Activated CD8-positive, alpha-beta memory T cell treated with anti-CD3 and anti-CD28 coated beads for 4 hours (primary cell): ENCODE measurements around the gene ZNF320.
"Not testable (repeated sequence)": the region's sequence is repeated elsewhere in the genome, so short reads cannot be mapped to it uniquely, and the experiment has no call there.

Source experiments
- DNase-seq, 2 donors: peaks; one replicate each; pipeline ENCODE4 v3.0.0-alpha.2; 2020; ENCODE audit warnings: low read depth in 2 of 2

The ZNF320 gene

DNA sequence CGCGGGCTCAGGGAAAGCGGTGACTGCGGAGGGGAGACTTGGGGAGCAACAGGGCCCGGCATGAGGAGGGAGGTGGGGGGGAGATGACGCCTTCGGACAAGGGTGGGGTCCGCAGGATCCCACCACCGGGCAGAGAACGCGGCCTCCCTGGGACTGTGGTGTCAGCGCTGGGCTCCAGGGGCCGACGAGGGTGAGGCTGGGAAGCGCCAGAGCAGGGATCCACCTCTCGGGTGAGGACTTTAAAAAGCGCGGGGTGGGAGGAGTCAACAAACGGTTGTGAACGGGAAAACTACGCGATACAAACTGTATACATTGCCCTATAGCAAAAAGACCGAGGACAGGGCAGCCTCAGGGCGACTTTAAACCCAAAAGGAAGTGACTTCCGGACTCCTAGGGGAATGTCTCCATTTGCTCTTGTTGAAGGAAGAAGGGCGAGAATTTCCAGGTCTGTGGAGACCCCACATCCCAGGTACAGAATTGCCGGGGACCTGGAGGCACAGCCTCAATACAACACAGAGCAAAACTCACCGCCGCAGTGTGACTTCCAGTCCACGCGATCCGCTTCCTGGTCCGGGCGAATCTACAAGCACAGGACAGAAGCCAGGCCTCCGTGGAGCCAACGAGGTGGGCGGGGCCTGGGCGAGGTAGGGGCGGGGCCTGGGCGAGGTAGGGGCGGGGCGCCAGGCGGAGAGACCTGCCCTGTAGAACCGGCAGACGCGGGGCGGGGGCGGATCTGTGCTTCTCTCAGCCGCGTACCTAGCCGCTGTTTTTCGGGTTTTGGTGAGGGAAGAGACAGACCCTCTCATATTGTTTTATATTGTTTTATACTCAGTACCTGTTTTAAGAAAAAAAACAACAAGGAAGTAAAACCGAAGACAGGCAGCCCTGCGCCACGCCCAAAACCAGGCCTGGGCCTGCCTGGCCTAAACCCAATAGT, 25.7 kb upstream of the ZNF320 start, which contains the start of gene ZNF888:
Gene ZNF888 (minus strand): TSS at position 588 of the 937 bp plus-strand sequence. CDS start 5,555 bp downstream, outside the sequence.
- DNase-seq, result peak; percentile 68 to 78

DNA sequence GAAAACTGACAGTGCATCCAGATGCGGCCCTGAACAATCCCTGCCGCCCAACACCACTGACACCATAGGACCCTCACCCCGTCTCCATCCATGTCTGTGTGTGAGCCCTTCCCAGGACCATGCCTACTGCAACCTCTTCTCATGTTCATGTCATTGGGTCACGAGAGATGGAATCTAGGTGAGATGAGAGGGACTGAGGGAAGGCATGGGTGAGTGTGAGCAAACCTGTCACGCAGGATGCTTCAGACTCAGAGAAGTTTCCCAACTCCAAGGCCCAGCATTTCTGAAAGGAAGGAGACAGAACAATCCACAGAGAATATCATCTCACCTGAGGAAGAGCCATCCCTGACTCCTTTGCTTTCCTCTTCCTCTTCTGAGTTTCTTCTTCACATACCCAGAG, 20.1 kb upstream of the ZNF320 start:
- no peak for DNase-seq

DNA sequence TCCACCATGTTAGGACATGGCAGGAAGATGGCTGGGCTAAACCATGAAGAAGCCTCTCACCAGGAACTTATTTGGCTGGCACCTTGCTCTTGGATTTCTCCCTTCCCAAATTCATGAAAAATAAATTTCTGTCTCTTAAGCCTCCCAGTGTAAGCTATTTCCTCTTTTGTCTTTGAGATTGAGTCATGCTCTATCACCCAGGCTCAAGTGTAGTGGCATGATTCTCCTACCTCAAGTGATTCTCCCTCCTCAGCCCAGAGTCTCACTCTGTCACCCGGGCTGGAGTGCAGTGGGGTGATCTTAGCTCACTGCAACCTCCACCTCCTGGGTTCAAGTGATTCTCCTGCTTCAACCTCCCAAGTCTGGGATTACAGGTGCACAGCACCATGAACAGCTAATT, 13.2 kb upstream of the ZNF320 start:
- DNase-seq, result no peak

DNA sequence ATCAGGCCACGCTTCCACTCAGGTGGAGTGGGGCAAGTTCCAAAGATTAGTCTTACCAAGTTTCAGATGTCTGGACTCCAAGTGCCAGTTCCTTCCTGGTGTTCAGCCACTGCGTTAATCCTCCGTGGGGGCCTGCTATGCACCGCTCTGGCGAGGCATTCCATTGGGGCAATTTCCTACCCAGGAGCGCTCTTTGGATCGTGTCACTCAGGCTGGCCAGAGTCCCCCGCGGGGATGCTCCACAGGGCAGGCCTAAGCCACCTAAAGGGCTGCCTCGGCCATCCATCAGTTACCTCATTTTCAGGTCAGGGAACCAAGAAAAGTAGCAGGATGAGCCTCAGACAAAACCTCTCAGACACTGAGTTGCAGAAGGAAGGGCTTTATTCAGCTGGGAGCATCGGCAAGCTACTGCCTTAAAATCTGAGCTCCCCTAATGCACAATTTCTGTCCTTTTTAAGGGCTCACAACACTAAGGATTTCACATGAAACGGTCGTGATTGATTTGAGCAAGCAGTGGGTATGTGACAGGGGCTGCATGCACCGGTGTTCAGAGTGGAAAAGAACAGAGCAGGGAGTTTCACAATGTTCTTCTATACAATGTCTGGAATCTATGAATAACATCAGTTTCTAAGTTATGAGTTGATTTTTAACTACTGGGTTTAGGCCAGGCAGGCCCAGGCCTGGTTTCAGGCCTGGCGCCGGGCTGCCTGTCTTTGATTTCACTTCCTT, 6.8 kb upstream of the ZNF320 start:
- DNase-seq, result not testable (repeated sequence)

DNA sequence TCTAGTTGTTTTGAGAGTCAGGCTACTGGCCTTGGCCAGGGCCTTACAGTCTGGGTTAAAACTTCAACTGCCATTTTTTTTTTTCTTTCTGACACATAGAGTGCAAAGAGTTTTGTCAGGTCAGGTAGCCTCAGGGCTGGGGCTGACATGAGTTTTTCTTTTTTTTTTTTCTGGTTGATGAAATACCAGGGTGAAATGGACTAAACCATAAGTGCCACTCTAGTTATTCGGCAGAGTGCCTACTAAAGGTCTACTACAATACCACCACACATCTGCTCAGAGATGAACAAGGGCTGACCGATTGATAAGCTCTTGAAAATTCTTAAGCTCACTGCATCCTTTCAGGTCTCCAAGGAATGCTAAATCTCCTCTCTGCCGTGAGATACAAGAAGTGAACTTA, 4.4 kb upstream of the ZNF320 start:
- DNase-seq, result no peak

GRCh38 chr19:52898596-52898995, 1.2 kb upstream of the ZNF320 start:
- not testable (repeated sequence) for DNase-seq

DNA sequence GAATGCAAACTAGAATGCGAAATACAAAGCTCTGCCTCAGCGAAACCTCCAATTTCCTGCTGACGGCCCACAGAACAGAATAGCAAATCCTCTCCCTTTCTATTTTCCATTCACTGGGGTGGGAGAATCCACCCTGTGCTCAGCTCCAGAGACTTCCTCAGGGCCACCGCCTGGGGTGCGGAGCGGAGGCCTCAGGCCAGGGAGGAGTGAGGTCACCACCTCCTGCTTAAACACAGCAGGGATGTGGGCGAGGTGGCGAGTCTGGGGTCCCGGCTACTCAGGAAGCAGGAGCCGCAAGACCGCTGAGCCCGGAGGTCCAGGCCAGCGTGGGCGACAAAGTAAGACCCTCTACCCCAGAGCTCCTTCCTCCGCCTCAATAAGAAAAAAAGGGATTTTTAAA, 666 bp upstream of the ZNF320 start:
- DNase-seq, result no peak

- no peak for DNase-seq
Observed at GRCh38 chr19:52896431-52897137, 851 bp downstream of the ZNF320 start.

DNA sequence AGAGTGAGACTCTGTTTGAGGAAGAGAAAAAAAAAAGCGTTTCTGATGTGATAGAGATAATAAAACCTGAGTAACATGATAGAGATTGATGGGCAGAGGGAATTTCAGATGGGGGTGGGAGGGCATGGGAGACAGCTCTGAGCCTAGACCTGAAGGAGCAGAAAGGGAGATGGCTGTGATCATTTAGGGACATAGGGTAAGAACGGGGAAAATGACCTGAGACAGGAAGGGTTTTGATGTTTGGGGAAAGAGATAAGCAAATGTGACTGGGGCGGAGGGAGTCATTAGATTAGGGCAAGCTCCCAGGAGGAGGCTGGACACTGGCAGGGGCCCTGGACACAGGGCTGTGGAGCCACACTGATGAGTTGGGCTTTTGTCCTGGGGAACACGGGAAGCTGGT, 6.1 kb downstream of the ZNF320 start:
- DNase-seq, result no peak

- DNase-seq, result no peak
Observed at GRCh38 chr19:52889931-52890330, 7.5 kb downstream of the ZNF320 start.

DNA sequence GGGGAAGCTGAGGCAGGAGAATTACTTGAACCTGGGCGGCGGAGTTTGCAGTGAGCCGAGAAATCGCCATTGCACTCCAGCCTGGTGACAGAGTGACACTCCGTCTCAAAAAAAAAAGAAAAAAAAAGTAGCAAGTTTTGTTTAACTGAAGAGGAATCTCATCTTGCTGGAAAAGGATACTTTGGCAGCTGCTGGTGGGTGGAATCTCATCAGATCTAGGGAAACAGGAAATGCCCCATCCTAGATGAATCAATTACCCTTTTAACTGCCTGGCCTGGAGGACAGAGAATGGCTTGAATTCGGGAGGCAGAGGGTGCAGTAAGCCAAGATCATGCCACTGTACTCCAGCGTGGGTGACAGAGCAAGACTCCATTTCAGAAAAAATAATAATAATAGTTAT, 8.4 kb downstream of the ZNF320 start:
- no peak for DNase-seq

DNA sequence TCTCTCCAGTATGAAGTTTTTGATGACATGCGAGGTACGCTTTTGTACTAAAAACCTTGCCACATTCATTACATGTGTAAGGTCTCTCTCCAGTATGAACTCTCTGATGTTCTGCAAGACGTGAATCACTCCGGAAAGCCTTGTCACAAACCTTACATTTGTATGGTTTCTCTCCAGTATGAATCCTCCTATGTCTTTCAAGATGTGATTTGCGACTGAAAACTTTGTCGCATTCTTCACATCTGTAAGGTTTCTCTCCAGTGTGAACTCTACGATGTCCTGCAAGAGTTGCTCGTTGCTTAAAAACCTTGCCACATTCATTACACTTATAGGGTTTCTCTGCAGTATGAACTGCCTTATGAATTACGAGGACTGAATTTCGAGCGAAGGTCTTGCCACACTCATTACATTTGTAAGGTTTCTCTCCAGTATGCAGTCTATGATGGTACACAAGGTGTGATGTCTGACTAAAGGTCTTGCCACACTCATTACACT, 16.5 kb downstream of the ZNF320 start:
- DNase-seq, result no peak

- not testable (repeated sequence) for DNase-seq
Observed at GRCh38 chr19:52872996-52873395, 24.4 kb downstream of the ZNF320 start.

- DNase-seq, result no peak
Observed at GRCh38 chr19:52871466-52871865, 26.0 kb downstream of the ZNF320 start.

DNA sequence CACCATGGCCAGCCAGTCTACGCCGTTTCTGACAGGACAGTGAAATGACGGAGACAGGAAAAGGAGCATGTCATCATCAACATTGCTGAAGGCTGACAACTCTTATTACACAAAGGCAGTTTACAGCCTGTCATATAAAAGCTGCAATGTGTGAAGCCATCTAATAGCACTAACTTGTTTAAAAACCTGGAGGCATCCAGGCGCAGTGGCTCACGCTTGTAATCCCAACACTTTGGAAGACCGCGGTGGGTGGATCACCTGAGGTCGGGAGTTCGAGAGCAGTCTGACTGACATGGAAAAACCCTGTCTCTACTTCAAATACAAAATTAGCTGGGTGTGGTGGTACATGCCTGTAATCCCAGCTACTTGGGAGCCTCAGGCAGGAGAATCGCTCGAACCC, 29.4 kb downstream of the ZNF320 start:
- not testable (repeated sequence) for DNase-seq

DNA sequence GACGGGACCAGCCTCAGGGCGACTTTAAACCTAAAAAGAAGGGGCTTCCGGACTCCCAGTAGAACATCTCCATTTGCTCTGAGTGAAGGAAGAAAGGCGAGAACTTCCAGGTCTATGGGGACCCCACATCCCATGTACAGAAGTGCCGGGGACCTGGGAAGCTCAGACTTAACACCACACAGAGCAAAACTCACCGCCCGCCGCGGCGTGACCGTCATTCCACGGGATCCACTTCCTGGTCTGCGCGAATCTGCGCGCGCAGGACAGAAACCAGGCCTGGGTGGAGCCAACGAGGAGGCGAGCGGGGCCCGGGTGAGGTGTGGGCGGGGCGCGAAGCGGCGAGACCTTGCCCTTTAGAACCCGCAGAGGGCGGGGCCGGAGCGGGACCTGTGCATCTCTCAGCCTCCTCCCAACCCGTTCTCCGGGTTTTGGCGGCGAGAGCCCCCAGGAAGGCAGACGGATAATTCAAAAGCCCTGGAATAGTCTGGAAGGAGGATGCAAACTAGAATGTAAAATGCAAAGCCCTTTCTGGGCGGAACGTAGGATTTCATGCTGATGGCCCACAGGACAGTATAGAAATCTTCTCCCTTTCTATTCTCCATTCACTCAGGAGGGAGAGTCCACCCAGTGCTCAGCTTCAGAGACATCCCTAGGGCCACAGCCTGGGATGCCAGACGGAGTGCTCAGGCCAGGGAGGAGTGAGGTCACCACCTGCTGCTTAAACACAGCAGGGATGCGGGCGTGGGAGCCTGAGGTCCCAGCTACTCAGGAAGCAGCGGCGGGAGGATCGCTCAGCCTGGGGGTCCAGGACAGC, 39.9 kb downstream of the ZNF320 start, which contains the start of gene ZNF468:
Gene ZNF468 (minus strand): TSS at position 242 of the 814 bp plus-strand sequence. CDS start 3,347 bp downstream, outside the sequence.
- peak; percentile 35 to 51 for DNase-seq

DNA sequence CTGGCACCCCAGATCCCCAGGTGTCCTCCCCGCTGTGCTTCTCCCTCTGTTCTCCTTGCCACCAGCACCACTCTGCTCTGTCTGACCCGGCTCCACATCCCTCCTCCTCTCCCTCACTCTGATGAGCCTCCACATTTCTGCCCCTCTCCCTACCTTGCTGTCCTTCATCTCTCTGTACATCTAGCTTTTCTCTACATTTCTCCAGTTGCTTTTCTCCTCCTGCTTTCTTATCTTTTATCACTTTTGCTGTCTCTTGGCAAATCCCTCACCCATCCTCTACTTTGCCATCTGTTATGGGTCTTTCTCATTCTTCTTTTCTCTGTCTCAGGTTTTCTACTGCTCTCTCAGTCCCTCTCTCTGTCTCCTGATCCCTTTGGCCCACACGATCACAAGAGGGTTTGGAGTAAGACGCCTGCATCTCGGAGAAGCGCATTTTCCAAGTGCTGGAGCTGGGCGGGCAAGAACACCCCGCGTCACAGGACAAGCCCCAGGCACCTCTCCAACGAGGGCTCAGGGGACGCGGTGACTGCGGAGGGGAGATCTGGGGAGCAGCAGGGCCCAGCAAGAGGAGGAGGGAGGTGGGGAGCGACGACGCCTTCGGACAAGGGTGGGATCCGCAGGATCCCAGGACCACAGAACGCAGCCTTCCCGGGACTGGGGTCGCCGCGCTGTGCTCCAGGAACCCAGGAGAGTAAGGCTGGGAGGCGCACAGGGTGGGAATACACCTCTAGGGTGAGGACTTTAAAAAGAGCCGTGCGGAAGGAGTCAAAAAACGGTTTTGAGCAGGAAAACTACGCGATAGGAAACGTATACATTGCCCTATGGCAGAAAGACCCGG, 40.7 kb downstream of the ZNF320 start:
- DNase-seq, result not testable (repeated sequence)
